ENCODE results near the gene FAM177B. TPM values are rescaled to one million over a fixed set of nuclear protein-coding genes. Genes with fewer than 3 reads are reported as not detected.

Gene FAM177B
- total RNA-seq = not detected in 2 replicates

GRCh38 chr1:222736972-222737371, at the start of gene FAM177B:
Gene FAM177B (plus strand): TSS chr1:222737202. CDS start chr1:222746546, 9,344 bp downstream.

GRCh38 chr1:222712253-222713090, 24.5 kb upstream of the FAM177B start, which contains the start of the genes AIDA and BROX:
Gene AIDA (minus strand): TSS chr1:222712491. CDS start chr1:222712317, 174 bp downstream.
Gene BROX (plus strand): TSS chr1:222712564. CDS start chr1:222715700, 3,136 bp downstream.

Other genes with a start within 250 kb of the FAM177B start
- gene HHIPL2, start 189.1 kb upstream of the FAM177B start, total RNA-seq = under 0.01 and 0.07 TPM in 2 replicates
- 9.2 and 13.2 TPM in 2 replicates for gene TAF1A, start 147.3 kb upstream of the FAM177B start, total RNA-seq
- gene MIA3, start 119.1 kb upstream of the FAM177B start, total RNA-seq = 50.0 and 59.6 TPM in 2 replicates
- 85.4 and 106 TPM in 2 replicates for gene AIDA, start 24.7 kb upstream of the FAM177B start, total RNA-seq
- 63.0 and 78.9 TPM in 2 replicates for gene BROX, start 24.6 kb upstream of the FAM177B start, total RNA-seq
- 1.2 and 1.9 TPM in 2 replicates for gene DISP1, start 77.8 kb downstream of the FAM177B start, total RNA-seq